ENCODE measurements around the gene DTWD2. TPM values are rescaled to one million over a fixed set of nuclear protein-coding genes. Genes with fewer than 3 reads are reported as not detected.
"Not testable (repeated sequence)": the region's sequence is repeated elsewhere in the genome, so short reads cannot be mapped to it uniquely, and the experiment has no call there.

Gene DTWD2
- total and polyA plus RNA-seq, 2 experiments from 2014 or later: 4.1 to 15.4 TPM

DNA sequence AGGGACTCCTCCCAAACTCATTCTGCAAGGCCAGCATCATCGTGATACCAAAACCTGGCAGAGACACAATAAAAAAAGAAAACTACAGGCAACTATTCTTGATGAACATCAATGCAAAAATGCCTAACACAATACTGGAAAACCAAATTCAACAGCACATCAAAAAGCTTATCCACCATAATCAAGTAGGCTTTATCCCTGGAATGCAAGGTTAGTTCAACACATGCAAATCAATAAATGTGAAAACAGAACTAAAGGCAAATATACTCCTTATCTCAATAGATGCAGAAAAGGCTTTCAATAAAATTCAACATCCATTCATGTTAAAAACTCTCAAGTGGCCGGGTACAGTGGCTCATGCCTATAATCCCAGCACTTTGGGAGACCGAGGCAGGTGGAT is 111.5 kb downstream of the DTWD2 start:
- not testable (repeated sequence) for H3K27me3 ChIP-seq (ENCODE audit: insufficient read depth); H3K4me3 Mint-ChIP-seq; H3K4me3 ChIP-seq; H3K79me2 ChIP-seq (replicated peaks; ENCODE audit: insufficient read depth); H3K27me3 Mint-ChIP-seq (ENCODE audit: insufficient read depth, low read depth, poor library complexity); H4K20me1 ChIP-seq (replicated peaks; ENCODE audit: insufficient read depth); H3F3A ChIP-seq (replicated peaks; ENCODE audit: low read depth); H2AFZ ChIP-seq; H3K4me2 ChIP-seq; H3K4me1 Mint-ChIP-seq; H3K27ac ChIP-seq (ENCODE audit: low read depth); H3K27ac Mint-ChIP-seq; H3K36me3 ChIP-seq (ENCODE audit: insufficient read depth); ATAC-seq; H3K9me2 ChIP-seq (ENCODE audit: insufficient read depth); H3K4me1 ChIP-seq (ENCODE audit: insufficient read depth); DNase-seq (ENCODE audit: low spot score)
- Mint-ChIP-seq H3K9me3 (peaks cover 41% of the 10 kb centered on the region), H3K36me3 (ENCODE audit: low read depth) (peaks cover 26% of the 10 kb centered on the region)

DNA sequence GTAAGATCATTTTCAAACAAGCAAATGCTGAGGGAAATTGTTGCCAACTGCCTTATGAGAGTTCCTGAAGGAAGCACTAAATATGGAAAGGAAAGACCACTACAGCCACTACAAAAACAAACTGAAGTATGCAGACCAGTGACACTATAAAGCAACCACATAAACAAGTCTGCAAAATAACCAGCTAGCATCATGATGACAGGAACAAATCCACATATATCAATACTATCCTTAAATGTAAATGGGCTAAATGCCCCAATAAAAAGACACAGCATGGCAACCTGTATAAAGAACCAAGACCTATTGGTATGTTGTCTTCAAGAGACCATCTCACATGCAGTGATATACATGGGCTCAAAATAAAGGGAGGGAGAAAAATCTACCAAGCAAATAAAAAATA is 113.2 kb downstream of the DTWD2 start:
- no peak for DNase-seq (ENCODE audit: low spot score)
- Histone ChIP-seq H3K4me1 (ENCODE audit: insufficient read depth) (no peaks in the 10 kb centered on the region), H3K4me2 (no peak overlapping the region), H3K36me3 (ENCODE audit: insufficient read depth) (no peaks in the 10 kb centered on the region), H3K27me3 (ENCODE audit: insufficient read depth) (no peaks in the 10 kb centered on the region), H3K4me3 (no peak overlapping the region), H3K9me2 (ENCODE audit: insufficient read depth) (0 out of 2 replicates have a peak, but pooled peaks cover 8% of the 10 kb centered on the region), H3K79me2 (replicated peaks; ENCODE audit: insufficient read depth) (no peaks in the 10 kb centered on the region), H3F3A (replicated peaks; ENCODE audit: low read depth) (no peaks in the 10 kb centered on the region), H2AFZ (no peak overlapping the region), H3K27ac (ENCODE audit: low read depth) (no peak overlapping the region), H4K20me1 (replicated peaks; ENCODE audit: insufficient read depth) (no peaks in the 10 kb centered on the region)
- no peak overlapping the region for H3K4me3 Mint-ChIP-seq
- no peak overlapping the region for H3K27ac Mint-ChIP-seq
- H3K4me1 Mint-ChIP-seq: no peaks in the 10 kb centered on the region
- H3K9me3 Mint-ChIP-seq: peaks cover 41% of the 10 kb centered on the region
- H3K27me3 Mint-ChIP-seq (ENCODE audit: insufficient read depth, low read depth, poor library complexity): no peaks in the 10 kb centered on the region
- ATAC-seq: no peak
- H3K36me3 Mint-ChIP-seq (ENCODE audit: low read depth): peaks cover 24% of the 10 kb centered on the region
- TF ChIP-seq, protein P1, sequence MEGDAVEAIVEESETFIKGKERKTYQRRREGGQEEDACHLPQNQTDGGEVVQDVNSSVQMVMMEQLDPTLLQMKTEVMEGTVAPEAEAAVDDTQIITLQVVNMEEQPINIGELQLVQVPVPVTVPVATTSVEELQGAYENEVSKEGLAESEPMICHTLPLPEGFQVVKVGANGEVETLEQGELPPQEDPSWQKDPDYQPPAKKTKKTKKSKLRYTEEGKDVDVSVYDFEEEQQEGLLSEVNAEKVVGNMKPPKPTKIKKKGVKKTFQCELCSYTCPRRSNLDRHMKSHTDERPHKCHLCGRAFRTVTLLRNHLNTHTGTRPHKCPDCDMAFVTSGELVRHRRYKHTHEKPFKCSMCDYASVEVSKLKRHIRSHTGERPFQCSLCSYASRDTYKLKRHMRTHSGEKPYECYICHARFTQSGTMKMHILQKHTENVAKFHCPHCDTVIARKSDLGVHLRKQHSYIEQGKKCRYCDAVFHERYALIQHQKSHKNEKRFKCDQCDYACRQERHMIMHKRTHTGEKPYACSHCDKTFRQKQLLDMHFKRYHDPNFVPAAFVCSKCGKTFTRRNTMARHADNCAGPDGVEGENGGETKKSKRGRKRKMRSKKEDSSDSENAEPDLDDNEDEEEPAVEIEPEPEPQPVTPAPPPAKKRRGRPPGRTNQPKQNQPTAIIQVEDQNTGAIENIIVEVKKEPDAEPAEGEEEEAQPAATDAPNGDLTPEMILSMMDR (conservative IDR thresholded peaks at IDR 0.05; ENCODE audit: low read depth in 2 of 2): no peak
- TF ChIP-seq, protein P2, sequence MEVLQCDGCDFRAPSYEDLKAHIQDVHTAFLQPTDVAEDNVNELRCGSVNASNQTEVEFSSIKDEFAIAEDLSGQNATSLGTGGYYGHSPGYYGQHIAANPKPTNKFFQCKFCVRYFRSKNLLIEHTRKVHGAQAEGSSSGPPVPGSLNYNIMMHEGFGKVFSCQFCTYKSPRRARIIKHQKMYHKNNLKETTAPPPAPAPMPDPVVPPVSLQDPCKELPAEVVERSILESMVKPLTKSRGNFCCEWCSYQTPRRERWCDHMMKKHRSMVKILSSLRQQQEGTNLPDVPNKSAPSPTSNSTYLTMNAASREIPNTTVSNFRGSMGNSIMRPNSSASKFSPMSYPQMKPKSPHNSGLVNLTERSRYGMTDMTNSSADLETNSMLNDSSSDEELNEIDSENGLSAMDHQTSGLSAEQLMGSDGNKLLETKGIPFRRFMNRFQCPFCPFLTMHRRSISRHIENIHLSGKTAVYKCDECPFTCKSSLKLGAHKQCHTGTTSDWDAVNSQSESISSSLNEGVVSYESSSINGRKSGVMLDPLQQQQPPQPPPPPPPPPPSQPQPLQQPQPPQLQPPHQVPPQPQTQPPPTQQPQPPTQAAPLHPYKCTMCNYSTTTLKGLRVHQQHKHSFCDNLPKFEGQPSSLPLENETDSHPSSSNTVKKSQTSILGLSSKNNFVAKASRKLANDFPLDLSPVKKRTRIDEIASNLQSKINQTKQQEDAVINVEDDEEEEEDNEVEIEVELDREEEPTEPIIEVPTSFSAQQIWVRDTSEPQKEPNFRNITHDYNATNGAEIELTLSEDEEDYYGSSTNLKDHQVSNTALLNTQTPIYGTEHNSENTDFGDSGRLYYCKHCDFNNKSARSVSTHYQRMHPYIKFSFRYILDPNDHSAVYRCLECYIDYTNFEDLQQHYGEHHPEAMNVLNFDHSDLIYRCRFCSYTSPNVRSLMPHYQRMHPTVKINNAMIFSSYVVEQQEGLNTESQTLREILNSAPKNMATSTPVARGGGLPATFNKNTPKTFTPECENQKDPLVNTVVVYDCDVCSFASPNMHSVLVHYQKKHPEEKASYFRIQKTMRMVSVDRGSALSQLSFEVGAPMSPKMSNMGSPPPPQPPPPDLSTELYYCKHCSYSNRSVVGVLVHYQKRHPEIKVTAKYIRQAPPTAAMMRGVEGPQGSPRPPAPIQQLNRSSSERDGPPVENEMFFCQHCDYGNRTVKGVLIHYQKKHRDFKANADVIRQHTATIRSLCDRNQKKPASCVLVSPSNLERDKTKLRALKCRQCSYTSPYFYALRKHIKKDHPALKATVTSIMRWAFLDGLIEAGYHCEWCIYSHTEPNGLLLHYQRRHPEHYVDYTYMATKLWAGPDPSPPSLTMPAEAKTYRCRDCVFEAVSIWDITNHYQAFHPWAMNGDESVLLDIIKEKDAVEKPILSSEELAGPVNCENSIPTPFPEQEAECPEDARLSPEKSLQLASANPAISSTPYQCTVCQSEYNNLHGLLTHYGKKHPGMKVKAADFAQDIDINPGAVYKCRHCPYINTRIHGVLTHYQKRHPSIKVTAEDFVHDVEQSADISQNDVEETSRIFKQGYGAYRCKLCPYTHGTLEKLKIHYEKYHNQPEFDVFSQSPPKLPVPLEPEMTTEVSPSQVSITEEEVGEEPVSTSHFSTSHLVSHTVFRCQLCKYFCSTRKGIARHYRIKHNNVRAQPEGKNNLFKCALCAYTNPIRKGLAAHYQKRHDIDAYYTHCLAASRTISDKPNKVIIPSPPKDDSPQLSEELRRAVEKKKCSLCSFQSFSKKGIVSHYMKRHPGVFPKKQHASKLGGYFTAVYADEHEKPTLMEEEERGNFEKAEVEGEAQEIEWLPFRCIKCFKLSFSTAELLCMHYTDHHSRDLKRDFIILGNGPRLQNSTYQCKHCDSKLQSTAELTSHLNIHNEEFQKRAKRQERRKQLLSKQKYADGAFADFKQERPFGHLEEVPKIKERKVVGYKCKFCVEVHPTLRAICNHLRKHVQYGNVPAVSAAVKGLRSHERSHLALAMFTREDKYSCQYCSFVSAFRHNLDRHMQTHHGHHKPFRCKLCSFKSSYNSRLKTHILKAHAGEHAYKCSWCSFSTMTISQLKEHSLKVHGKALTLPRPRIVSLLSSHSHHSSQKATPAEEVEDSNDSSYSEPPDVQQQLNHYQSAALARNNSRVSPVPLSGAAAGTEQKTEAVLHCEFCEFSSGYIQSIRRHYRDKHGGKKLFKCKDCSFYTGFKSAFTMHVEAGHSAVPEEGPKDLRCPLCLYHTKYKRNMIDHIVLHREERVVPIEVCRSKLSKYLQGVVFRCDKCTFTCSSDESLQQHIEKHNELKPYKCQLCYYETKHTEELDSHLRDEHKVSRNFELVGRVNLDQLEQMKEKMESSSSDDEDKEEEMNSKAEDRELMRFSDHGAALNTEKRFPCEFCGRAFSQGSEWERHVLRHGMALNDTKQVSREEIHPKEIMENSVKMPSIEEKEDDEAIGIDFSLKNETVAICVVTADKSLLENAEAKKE (CRISPR knock-in tag; IDR thresholded peaks at IDR 0.05): no peak
